Astrocyte (in vitro differentiated cells and primary cell): ENCODE measurements around the gene CERS6.

Experiments used
- EZH2 ChIP-seq: IDR thresholded peaks from 2 replicates; pipeline ENCODE4 v1.6.1; 2012; ENCODE audit warnings: mild to moderate bottlenecking, low read length, inconsistent platforms; ENCODE audit not compliant: insufficient read depth
- TF ChIP-seq, protein P1 (sequence below): IDR thresholded peaks from 2 replicates; pipeline ENCODE4 v1.5.1; 2011; ENCODE audit warnings: low read depth, mild to moderate bottlenecking, inconsistent platforms, low read length, moderate library complexity; ENCODE audit not compliant: insufficient read depth

DNA sequence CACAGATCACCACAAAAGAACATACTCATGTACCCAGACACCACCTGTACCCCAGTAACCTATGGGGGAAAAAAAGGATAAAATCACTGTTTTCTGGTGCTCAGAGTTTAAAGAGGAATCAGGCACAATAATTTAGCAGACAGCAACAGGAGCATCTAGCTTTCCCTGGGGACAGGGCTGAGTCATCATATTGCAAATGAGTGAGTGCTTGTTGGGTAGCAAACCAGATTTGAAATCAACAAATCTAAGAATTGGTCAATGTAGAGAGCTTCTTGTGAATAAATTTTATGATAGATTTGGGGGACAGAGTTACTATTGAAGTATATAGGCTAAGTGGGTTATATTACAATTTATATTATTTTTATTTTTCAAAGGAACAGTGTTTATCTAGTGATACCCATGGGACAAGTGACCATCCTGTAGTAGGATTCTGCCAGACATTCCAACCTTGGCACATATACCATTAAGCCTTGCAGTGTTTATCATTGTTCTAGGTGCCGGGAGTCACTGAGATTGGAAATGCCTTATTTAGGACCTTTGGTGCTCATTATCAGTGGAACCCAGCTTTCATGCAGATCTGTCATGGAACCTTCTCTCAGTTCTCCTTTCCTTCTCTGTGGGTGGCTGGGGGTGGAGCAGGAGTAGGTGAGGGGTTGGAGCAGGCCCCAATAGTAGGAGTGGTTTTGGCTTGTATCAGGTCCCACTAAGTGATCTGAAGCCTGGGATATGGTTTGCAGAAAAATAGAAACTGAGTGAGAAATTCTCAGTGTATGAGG is 117.2 kb downstream of the CERS6 start:
- TF ChIP-seq, protein P1, sequence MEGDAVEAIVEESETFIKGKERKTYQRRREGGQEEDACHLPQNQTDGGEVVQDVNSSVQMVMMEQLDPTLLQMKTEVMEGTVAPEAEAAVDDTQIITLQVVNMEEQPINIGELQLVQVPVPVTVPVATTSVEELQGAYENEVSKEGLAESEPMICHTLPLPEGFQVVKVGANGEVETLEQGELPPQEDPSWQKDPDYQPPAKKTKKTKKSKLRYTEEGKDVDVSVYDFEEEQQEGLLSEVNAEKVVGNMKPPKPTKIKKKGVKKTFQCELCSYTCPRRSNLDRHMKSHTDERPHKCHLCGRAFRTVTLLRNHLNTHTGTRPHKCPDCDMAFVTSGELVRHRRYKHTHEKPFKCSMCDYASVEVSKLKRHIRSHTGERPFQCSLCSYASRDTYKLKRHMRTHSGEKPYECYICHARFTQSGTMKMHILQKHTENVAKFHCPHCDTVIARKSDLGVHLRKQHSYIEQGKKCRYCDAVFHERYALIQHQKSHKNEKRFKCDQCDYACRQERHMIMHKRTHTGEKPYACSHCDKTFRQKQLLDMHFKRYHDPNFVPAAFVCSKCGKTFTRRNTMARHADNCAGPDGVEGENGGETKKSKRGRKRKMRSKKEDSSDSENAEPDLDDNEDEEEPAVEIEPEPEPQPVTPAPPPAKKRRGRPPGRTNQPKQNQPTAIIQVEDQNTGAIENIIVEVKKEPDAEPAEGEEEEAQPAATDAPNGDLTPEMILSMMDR: no peak
- no peak for TF ChIP-seq EZH2
